Bronchial epithelial cell (primary cell): ENCODE results near the gene NDUFA7. TPM values are rescaled to one million over a fixed set of nuclear protein-coding genes. Genes with fewer than 3 reads are reported as not detected.
A peak's percentile ranks its signal among the peaks of the same experiment; 100 is the strongest.
"Not testable (repeated sequence)": the region's sequence is repeated elsewhere in the genome, so short reads cannot be mapped to it uniquely, and the experiment has no call there.

Experiments
- DNase-seq: peaks from one replicate; pipeline ENCODE4 v3.0.0-alpha.2; 2010; ENCODE audit warnings: low read depth
- FAIRE-seq: peaks from 2 replicates; lab custom pipeline; 2011; peaks lifted over from hg19 to GRCh38; lab: Jason Lieb, UNC
- H3K27me3 ChIP-seq: 2 replicates; pipeline ENCODE4 v1.5.1; 2011; ENCODE audit warnings: low read length; ENCODE audit not compliant: control insufficient read depth, insufficient read depth
- H3K36me3 ChIP-seq: 2 replicates; pipeline ENCODE4 v1.5.1; 2011; ENCODE audit warnings: low read length; ENCODE audit not compliant: control insufficient read depth, insufficient read depth
- H3K4me3 ChIP-seq: 2 replicates; pipeline ENCODE4 v1.5.1; 2011; ENCODE audit warnings: mild to moderate bottlenecking, low read depth, low read length, control low read depth
- CTCF ChIP-seq: IDR thresholded peaks from 2 replicates; pipeline ENCODE4 v1.5.1; 2011; ENCODE audit warnings: mild to moderate bottlenecking, moderate library complexity, low read length, control low read depth, inconsistent platforms; ENCODE audit not compliant: insufficient read depth, severe bottlenecking
- total RNA-seq: library from RNA; depleted of rRNA; stranded (reverse); fragments of >200 nt; gene quantifications from 2 replicates; pipeline ENCODE4 v1.2.1, GENCODE V29; 2014

NDUFA7 gene
- total RNA-seq, 1 donor from 2014 or later = 14.7 TPM

GRCh38 chr19:8355631-8356402 lies 34.6 kb upstream of the NDUFA7 start:
- DNase-seq (peak; percentile 89), FAIRE-seq (peak; percentile 32)
- no peaks in the 10 kb centered on the region for H3K36me3 ChIP-seq
- H3K27me3 ChIP-seq = no peaks in the 10 kb centered on the region
- TF ChIP-seq CTCF = no peak
- H3K4me3 ChIP-seq = no peak overlapping the region

- not testable (repeated sequence) for H3K4me3 ChIP-seq, DNase-seq
Measured at GRCh38 chr19:8352845-8353244, 31.7 kb upstream of the NDUFA7 start.

GRCh38 chr19:8352134-8352827 lies 31.1 kb upstream of the NDUFA7 start:
- FAIRE-seq (no peak), DNase-seq (no peak)
- Histone ChIP-seq H3K36me3 (no peaks in the 10 kb centered on the region), H3K4me3 (no peak overlapping the region), H3K27me3 (no peaks in the 10 kb centered on the region)
- no peak for TF ChIP-seq CTCF

More at GRCh38 chr19:8352845-8353244, 31.7 kb upstream of the NDUFA7 start:
- FAIRE-seq, H3K36me3 ChIP-seq, H3K27me3 ChIP-seq: not testable (repeated sequence)

- not testable (repeated sequence) for H3K36me3 ChIP-seq, FAIRE-seq, H3K4me3 ChIP-seq, H3K27me3 ChIP-seq, DNase-seq
Measured at GRCh38 chr19:8349629-8350372, 28.6 kb upstream of the NDUFA7 start.

GRCh38 chr19:8343483-8343844 lies 22.3 kb upstream of the NDUFA7 start:
- no peak for FAIRE-seq
- DNase-seq = no peak
- no peaks in the 10 kb centered on the region for H3K36me3 ChIP-seq
- TF ChIP-seq CTCF = no peak
- no peak overlapping the region for H3K4me3 ChIP-seq
- H3K27me3 ChIP-seq = no peaks in the 10 kb centered on the region

GRCh38 chr19:8342684-8343482 lies 21.7 kb upstream of the NDUFA7 start, which contains the start of gene KANK3:
Gene KANK3, minus strand, starts transcription at chr19:8343262. Its CDS starts 5,434 bp downstream, at chr19:8337828.
- no peak for TF ChIP-seq CTCF
- Histone ChIP-seq H3K4me3 (peak within 1 kb of the TSS; percentile 41), H3K27me3 (no peaks in the 10 kb centered on the region), H3K36me3 (no peaks in the 10 kb centered on the region)
- DNase-seq = peak; percentile 85
- FAIRE-seq = no peak
